Aorta (tissue), 5 donors: ENCODE results near the gene FIBP. TPM values are rescaled to one million over a fixed set of nuclear protein-coding genes. Genes with fewer than 3 reads are reported as not detected.

ENCODE experiments used
- ATAC-seq: fragments of 200-7000 bp; cut with Tn5 transposase; one replicate; pipeline ENCODE4 v1.9.1; 2022; ENCODE audit warnings: moderate library complexity; ENCODE audit not compliant: low FRiP score
- DNase-seq, 2 donors: peaks; one replicate each; pipeline ENCODE4 v3.0.0-alpha.2; 2020
- H3K27ac ChIP-seq, 2 donors: one replicate each; pipeline ENCODE4 v1.5.1; 2013; ENCODE audit warnings: low read length in 2 of 2, mild to moderate bottlenecking in 2 of 2, moderate library complexity in 2 of 2, control low read depth in 1 of 2, inconsistent platforms in 1 of 2, low read depth in 1 of 2
- H3K27me3 ChIP-seq, 2 donors: one replicate each; pipeline ENCODE4 v1.6.1; 2013; ENCODE audit warnings: control low read depth in 1 of 2, low read length in 1 of 2, mild to moderate bottlenecking in 1 of 2, moderate library complexity in 1 of 2; ENCODE audit not compliant: insufficient read depth in 2 of 2, control insufficient read depth in 1 of 2
- H3K36me3 ChIP-seq, 2 donors: one replicate each; pipeline ENCODE4 v1.6.1; 2013; ENCODE audit warnings: control low read depth in 1 of 2, low read length in 1 of 2, mild to moderate bottlenecking in 1 of 2; ENCODE audit not compliant: insufficient read depth in 2 of 2, control insufficient read depth in 1 of 2
- H3K4me1 ChIP-seq, 2 donors: one replicate each; pipeline ENCODE4 v1.6.1; 2013; ENCODE audit warnings: low read length in 2 of 2, control low read depth in 1 of 2, mild to moderate bottlenecking in 1 of 2, moderate library complexity in 1 of 2; ENCODE audit not compliant: insufficient read depth in 2 of 2, control insufficient read depth in 1 of 2
- H3K4me3 ChIP-seq, 2 donors: one replicate each; pipeline ENCODE4 v1.5.1; 2013; ENCODE audit warnings: low read length in 2 of 2, control low read depth in 1 of 2, mild to moderate bottlenecking in 1 of 2
- H3K9me3 ChIP-seq: one replicate; pipeline ENCODE4 v1.6.1; 2013; ENCODE audit warnings: mild to moderate bottlenecking, low read length; ENCODE audit not compliant: control insufficient read depth
- WGBS, 2 donors: extraction: QIAGEN DNeasy Blood & Tissue Kit; methylation state at CpG; one replicate each; pipeline ENCODE4 v1.1.7; 2013; 5-methylcytosine and 5-hydroxymethylcytosine counted together
- intact Hi-C, 2 donors: fragments of 100-400 bp; cut with DNase I; formaldehyde crosslinking; loops; one replicate each; pipeline versions ENCODE4 v1.14.2 to v1.15.0; 2022
- polyA plus RNA-seq, 2 donors: library from polyadenylated mRNA; stranded (reverse); fragments of 200-250 nt; gene quantifications; one replicate each; pipeline ENCODE4 v1.2.3, GENCODE V29; 2013
- total RNA-seq, 2 donors: library from RNA; stranded (reverse); fragmentation: NEBNext Ultra II Directional; extraction: Animal tissue kit (Norgen Biotek cat#: 25700); gene quantifications; one replicate each; pipeline ENCODE4 v1.2.1, GENCODE V29; 2021
- donor health status: healthy with polysubstance abuse.
- donor health status: Bipolar disorder and iron deficiency.
- donor health status: DM: no; HTN: no; CAD: no.
- donor health status: DM: no; HTN: no; CAD: no.
- donor health status: DM: yes; HTN: yes; CAD: no.

The FIBP gene
- total and polyA plus RNA-seq, 4 donors = 40.2 to 73.1 (median 52.5) TPM

DNA sequence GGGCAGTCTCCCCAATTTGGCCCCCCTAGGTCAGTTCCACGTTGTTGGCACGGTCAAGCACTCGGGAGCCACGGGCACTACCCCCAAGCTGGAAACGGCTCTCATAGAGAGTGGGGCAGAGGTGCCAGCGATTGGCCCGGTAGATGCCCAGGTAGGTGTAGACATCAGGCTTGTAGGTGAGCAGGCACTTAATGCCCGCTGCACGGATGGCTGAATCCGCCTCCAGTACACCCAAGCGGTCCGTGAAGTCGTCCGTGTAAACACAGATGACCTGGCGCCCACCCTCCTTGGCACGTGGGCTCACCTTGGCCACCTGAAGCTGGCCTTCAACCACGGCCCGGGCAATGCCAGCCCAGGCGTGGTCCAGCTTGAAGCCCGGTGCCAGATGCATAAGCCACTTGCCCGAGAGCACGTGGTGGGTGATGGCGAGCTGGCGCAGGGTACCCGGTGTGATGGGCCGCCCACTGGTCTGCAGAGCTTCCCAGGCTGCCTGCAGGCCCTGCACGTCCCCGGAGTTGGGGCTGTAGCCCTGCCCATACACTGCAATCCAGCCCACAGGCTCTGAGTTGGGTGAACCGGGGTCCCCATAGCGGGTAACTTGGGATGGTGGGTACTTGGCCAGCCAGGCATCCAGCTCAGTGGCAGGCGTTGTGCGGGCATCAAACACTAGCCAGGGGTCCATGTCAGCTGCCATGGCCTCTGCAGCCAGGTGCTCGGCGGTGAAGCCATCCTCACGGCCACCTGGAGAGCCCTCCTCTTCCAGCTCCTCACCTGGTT, 29.4 kb upstream of the FIBP start:
- DNase-seq (no peak), ATAC-seq (no peak)
- Histone ChIP-seq H3K27me3 (no peaks in the 10 kb centered on the region), H3K36me3 (no peaks in the 10 kb centered on the region), H3K4me3 (peak overlapping the region; percentile 68 to 89), H3K9me3 (no peaks in the 10 kb centered on the region), H3K27ac (peak overlapping the region; percentile 83 to 91), H3K4me1 (peaks cover 0 to 1% of the 10 kb centered on the region in 2 donors)
- WGBS, 2 donors = 58 to 59% methylated on average over 35 of the region's 35 CpGs
- intact Hi-C loops = loop anchor here in 1 of 2 donors (2.0 kb wide), 1 partner anchor 29 kb away; the partner anchor contains the start of gene FIBP

DNA sequence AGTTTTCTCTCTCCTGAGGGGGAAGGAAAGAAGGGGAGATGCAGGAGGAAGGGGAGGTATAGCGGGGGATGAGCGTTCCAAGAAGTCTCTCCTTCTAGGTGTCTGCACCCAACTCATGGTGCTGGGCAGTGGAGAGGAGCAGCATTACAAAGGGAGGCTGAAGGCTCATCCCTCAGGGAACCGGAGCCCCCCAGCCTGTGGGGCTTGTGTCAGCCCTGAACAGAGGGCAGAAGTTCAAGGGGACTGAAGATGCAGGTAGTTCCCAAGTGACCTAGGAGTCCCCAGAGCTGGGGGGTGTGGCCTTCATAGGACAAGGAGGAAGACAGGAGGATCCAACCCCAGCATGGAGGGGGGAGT, 28.8 kb upstream of the FIBP start:
- Histone ChIP-seq H3K4me3 (no peak overlapping the region), H3K4me1 (peaks cover 0 to 1% of the 10 kb centered on the region in 2 donors), H3K27ac (peak overlapping the region; percentile 23 to 91), H3K9me3 (no peaks in the 10 kb centered on the region), H3K36me3 (no peaks in the 10 kb centered on the region), H3K27me3 (no peaks in the 10 kb centered on the region)
- DNase-seq (no peak), ATAC-seq (no peak)
- intact Hi-C loops = no loop called here
- WGBS, 2 donors = 88 to 100% methylated on average over 3 of the region's 3 CpGs

DNA sequence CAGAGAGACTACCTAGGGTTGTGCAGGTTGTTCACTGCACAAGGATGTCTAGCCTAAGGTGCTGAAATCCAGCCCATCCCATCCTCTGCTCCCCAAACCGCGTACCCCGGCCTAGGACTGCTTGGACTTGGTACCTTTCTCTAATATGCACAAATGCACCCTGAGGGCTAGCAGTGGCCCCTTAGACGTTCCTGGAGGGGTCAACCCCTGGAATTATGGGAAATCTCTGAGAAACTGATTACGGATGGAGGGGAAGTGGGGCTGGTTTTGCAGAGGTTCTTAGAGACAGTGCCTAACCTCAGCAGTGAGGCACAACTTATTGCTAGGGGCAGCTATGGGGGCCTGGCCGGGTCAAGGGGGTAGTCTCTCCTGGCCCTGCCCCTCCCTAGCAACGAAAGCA, 28.1 kb upstream of the FIBP start:
- no peak for ATAC-seq
- H3K9me3 ChIP-seq = no peaks in the 10 kb centered on the region
- H3K27me3 ChIP-seq = no peaks in the 10 kb centered on the region
- peaks cover 0 to 1% of the 10 kb centered on the region in 2 donors for H3K4me1 ChIP-seq
- intact Hi-C loops = no loop called here
- WGBS, 2 donors = 51 to 56% methylated on average over 7 of the region's 7 CpGs
- no peak for DNase-seq
- no peak overlapping the region for H3K4me3 ChIP-seq
- H3K36me3 ChIP-seq = no peaks in the 10 kb centered on the region
- H3K27ac ChIP-seq = peak overlapping the region; percentile 45 to 91

DNA sequence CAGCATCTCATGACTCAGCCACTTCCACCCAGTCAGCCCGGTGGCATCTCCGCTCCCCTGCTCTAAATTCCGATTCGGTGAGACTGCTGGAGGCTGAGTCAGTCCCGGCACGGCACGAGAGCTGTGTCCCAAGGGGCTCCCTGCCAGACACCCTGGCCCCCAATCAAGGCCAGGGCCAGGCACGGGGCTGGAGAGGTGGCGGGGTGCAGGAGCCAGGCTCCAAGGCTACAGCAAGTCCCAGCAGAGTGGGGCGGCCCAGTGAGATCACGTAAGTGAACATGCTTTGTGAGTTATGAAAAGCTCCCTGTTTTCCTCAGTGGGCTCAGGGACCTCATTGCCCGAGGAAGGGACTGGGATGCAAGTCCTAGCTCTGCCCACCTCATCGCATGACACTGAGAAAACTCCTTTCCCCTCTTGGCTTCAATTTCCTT, 27.6 kb upstream of the FIBP start:
- Histone ChIP-seq H3K4me1 (peaks cover 0 to 1% of the 10 kb centered on the region in 2 donors), H3K4me3 (no peak overlapping the region), H3K36me3 (no peaks in the 10 kb centered on the region), H3K27me3 (no peaks in the 10 kb centered on the region), H3K9me3 (no peaks in the 10 kb centered on the region), H3K27ac (peak overlapping the region; percentile 45 to 91)
- WGBS, 2 donors = 0 to 6% methylated on average over 13 of the region's 13 CpGs
- DNase-seq (peak; percentile 94 to 96), ATAC-seq (peak; percentile 64)
- intact Hi-C loops = no loop called here

DNA sequence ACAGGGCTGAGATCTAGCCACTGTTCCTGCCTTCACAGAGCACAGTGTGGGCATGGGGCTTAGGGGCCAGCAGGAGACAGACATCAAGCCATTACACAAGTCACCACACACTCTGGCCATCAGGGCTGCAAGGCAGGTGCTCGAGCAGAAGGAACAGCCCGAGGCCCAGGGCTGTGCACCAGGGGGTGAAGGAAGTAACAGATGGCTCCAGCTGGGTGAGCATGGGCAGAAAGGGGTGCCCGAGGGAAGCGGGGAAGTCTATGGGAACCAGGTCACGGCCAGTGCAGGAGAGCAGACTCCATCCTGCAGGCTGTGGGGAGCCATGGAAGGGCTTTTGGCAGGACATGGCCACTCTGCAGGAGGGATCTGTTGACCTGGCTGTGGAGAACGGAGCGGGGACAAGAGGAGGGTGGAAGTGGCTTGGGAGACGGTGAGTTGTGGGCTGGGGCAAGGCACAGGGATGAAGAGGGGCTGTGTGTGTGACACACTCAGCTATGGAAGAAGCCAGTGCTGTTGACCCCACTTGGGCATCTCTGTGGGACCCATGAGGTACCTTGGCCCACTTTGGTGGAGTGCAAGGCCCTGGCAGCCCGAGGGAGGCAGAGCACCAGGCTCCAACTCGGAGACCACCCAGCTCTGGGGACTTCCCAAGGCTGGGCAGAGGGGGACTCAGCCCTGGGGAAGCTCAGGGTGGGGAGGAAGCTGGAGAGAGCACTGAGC, 27.0 kb upstream of the FIBP start:
- Histone ChIP-seq H3K36me3 (no peaks in the 10 kb centered on the region), H3K4me1 (peaks cover 0 to 1% of the 10 kb centered on the region in 2 donors), H3K27ac (peak overlapping the region; percentile 4 to 87), H3K4me3 (no peak overlapping the region), H3K27me3 (no peaks in the 10 kb centered on the region), H3K9me3 (no peaks in the 10 kb centered on the region)
- ATAC-seq (no peak), DNase-seq (no peak)
- 45 to 65% methylated on average over 7 to 10 of the region's 10 CpGs for WGBS, 2 donors
- intact Hi-C loops = no loop called here

DNA sequence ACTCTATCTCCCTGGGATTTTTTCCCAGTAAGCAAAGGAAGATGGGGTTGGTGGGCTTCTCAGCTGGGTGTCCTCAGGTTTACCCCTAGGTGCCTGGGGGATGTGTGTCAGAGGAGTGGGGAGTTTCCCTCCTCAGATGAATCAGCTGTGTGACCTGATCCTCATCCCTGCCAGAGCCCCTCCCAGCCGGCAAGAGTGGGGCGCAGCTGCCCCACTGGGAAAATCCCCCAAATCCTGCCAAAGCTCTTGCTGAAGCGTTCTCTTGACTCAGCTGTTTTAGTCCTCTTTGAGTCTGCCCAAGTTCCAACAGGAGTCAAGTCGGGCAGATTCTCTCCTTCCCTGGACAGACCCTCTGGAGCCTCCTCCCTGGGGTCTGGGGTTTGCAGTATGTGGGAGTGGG, 24.6 kb upstream of the FIBP start:
- WGBS, 2 donors = 13 to 34% methylated on average over 4 of the region's 4 CpGs
- Histone ChIP-seq H3K27ac (no peak overlapping the region), H3K9me3 (no peaks in the 10 kb centered on the region), H3K4me3 (no peak overlapping the region), H3K4me1 (peaks cover 0 to 1% of the 10 kb centered on the region in 2 donors), H3K36me3 (no peaks in the 10 kb centered on the region), H3K27me3 (no peaks in the 10 kb centered on the region)
- intact Hi-C loops = no loop called here
- ATAC-seq = no peak
- no peak for DNase-seq

DNA sequence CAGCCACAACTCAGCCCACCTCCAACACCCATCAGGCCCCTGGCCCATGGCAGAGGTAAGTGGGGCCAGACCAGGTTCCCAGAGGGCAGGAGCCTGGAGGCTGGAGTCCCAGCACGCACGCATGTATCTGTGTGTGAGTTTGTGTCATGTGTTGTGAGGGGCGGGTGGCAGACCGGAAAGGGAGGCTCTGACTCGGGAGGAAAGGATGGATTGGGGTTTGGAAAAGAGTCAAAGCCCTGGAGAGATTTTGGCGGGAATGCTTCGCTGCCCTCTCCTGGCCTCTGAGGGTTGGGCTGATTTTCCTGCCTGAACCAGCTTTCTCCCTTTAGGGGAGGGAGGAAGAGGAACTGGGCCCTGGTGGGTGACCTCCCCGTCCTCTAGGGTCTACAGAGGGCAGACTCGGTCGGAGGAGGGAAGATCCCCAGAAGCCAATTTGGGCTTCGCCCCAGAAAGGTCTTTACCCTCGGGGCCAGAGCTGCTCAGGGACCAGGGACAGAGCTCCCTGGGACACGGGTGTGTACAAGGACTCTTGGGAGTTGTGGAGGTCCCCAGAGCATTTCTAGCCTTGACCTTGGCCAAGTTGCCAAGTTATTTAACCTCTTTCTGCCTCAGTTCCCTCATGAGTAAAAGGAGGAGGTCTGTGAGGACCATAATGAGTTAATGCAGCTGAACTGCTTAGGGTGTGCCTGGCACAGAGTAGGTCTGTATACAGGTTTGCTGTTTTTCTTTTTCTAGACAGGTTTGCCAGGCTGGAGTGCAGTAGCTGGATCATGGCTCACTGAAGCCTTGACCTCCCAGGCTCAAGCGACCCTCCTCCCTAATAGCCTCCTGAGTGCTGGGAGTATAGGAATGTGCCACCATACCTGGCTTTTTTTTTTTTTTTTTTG, 23.7 kb upstream of the FIBP start:
- DNase-seq (peak; percentile 79 to 87), ATAC-seq (peak; percentile 52)
- peaks cover 0 to 1% of the 10 kb centered on the region in 2 donors for H3K4me1 ChIP-seq
- intact Hi-C loops = no loop called here
- H3K4me3 ChIP-seq = no peak overlapping the region
- H3K36me3 ChIP-seq = no peaks in the 10 kb centered on the region
- WGBS, 2 donors = 11% methylated on average over 14 of the region's 14 CpGs
- no peaks in the 10 kb centered on the region for H3K27me3 ChIP-seq
- no peak overlapping the region for H3K27ac ChIP-seq
- H3K9me3 ChIP-seq = no peaks in the 10 kb centered on the region

DNA sequence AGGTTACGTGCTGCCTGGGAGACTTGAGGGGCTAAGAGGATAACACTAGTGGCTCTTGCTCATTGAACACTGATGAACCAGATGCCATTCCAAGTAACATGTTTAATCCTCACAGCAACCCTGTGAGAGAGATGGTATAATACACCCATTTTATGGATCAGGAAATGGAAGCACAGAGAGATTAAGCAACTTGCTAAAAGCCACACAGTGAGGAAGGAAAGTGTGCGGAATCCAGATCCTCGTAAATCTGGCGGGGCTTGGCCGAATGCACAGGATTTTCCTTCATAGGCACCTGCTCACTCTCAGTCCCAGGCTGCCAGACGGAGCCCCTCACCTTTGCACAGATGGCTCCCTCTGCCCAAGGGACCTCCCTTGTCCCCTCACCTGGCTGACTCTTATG, 19.6 kb upstream of the FIBP start:
- intact Hi-C loops = no loop called here
- Histone ChIP-seq H3K4me1 (no peaks in the 10 kb centered on the region), H3K27me3 (no peaks in the 10 kb centered on the region), H3K4me3 (no peak overlapping the region), H3K9me3 (no peaks in the 10 kb centered on the region), H3K27ac (no peak overlapping the region), H3K36me3 (no peaks in the 10 kb centered on the region)
- DNase-seq (no peak), ATAC-seq (no peak)
- WGBS, 2 donors = 86 to 91% methylated on average over 6 of the region's 6 CpGs
